Measurements from ENCODE around the gene STK11IP. TPM values are rescaled to one million over a fixed set of nuclear protein-coding genes. Genes with fewer than 3 reads are reported as not detected.

STK11IP gene
- total RNA-seq, 1 experiment from 2014 or later, result 11.7 TPM

- no peak overlapping the region for H3K4me3 ChIP-seq
- H3K27me3 ChIP-seq (replicated peaks), result peaks cover 9% of the 10 kb centered on the region
- H3K9me3 ChIP-seq (replicated peaks), result no peaks in the 10 kb centered on the region
These were observed 16.3 kb upstream of the STK11IP start for GRCh38 chr2:219581346-219581745.

GRCh38 chr2:219591091-219591490, 6.6 kb upstream of the STK11IP start:
- no peaks in the 10 kb centered on the region for H3K36me3 ChIP-seq
- H3K4me1 ChIP-seq (replicated peaks), result peaks cover 7% of the 10 kb centered on the region
- peaks cover 9% of the 10 kb centered on the region; the same call in 1 of the 2 replicates for H3K27me3 ChIP-seq (replicated peaks)
- no peak overlapping the region for H3K27ac ChIP-seq
- H3K9me3 ChIP-seq (replicated peaks), result no peaks in the 10 kb centered on the region; the same call in 1 of the 2 replicates
- no peak overlapping the region for H3K4me3 ChIP-seq
- DNase-seq (ENCODE audit: low read depth in 1 of 2, low spot score in 2 of 2), result no peak

More at GRCh38 chr2:219581346-219581745, 16.3 kb upstream of the STK11IP start:
- Histone ChIP-seq H3K27ac (no peak overlapping the region), H3K4me1 (replicated peaks) (no peaks in the 10 kb centered on the region), H3K36me3 (no peaks in the 10 kb centered on the region)
- no peak for DNase-seq (ENCODE audit: low read depth in 1 of 2, low spot score in 2 of 2)

- no peak for DNase-seq (ENCODE audit: low read depth in 1 of 2, low spot score in 2 of 2)
- no peak overlapping the region for H3K27ac ChIP-seq
These were observed 4.9 kb upstream of the STK11IP start for GRCh38 chr2:219592736-219593135.

GRCh38 chr2:219593154-219593553, 4.5 kb upstream of the STK11IP start:
- no peak for DNase-seq (ENCODE audit: low read depth in 1 of 2, low spot score in 2 of 2)
- Histone ChIP-seq H3K27ac (no peak overlapping the region), H3K4me3 (no peak overlapping the region), H3K4me1 (replicated peaks) (peaks cover 19% of the 10 kb centered on the region), H3K27me3 (replicated peaks) (no peaks in the 10 kb centered on the region), H3K9me3 (replicated peaks) (no peaks in the 10 kb centered on the region; the same call in 1 of the 2 replicates), H3K36me3 (no peaks in the 10 kb centered on the region)

More at GRCh38 chr2:219592736-219593135, 4.9 kb upstream of the STK11IP start:
- Histone ChIP-seq H3K36me3 (no peaks in the 10 kb centered on the region), H3K4me3 (no peak overlapping the region), H3K9me3 (replicated peaks) (no peaks in the 10 kb centered on the region; the same call in 1 of the 2 replicates), H3K27me3 (replicated peaks) (no peaks in the 10 kb centered on the region), H3K4me1 (replicated peaks) (peaks cover 18% of the 10 kb centered on the region)

GRCh38 chr2:219595256-219595655, 2.4 kb upstream of the STK11IP start:
- Histone ChIP-seq H3K4me1 (replicated peaks) (peaks cover 25% of the 10 kb centered on the region), H3K9me3 (replicated peaks) (no peaks in the 10 kb centered on the region; the same call in 1 of the 2 replicates), H3K36me3 (no peaks in the 10 kb centered on the region), H3K27ac (no peak overlapping the region), H3K27me3 (replicated peaks) (no peaks in the 10 kb centered on the region), H3K4me3 (no peak overlapping the region)
- no peak for DNase-seq (ENCODE audit: low read depth in 1 of 2, low spot score in 2 of 2)

GRCh38 chr2:219596954-219597551, 604 bp upstream of the STK11IP start:
- no peak for DNase-seq (ENCODE audit: low read depth in 1 of 2, low spot score in 2 of 2)
- Histone ChIP-seq H3K4me3 (peak overlapping the region; percentile 63), H3K9me3 (replicated peaks) (no peaks in the 10 kb centered on the region), H3K36me3 (0 out of 2 replicates have a peak, but pooled peaks cover 2% of the 10 kb centered on the region), H3K27me3 (replicated peaks) (no peaks in the 10 kb centered on the region), H3K4me1 (replicated peaks) (peaks cover 25% of the 10 kb centered on the region), H3K27ac (peak overlapping the region; percentile 78)

- Histone ChIP-seq H3K4me3 (peak overlapping the region; percentile 63), H3K4me1 (replicated peaks) (peaks cover 25% of the 10 kb centered on the region), H3K27me3 (replicated peaks) (no peaks in the 10 kb centered on the region), H3K27ac (peak overlapping the region; percentile 78), H3K9me3 (replicated peaks) (no peaks in the 10 kb centered on the region), H3K36me3 (peaks cover 2% of the 10 kb centered on the region; the same call in 1 of the 2 replicates)
- DNase-seq (ENCODE audit: low read depth in 1 of 2, low spot score in 2 of 2), result no peak
These were observed 836 bp downstream of the STK11IP start for GRCh38 chr2:219598308-219599078.

GRCh38 chr2:219603771-219604170, 6.1 kb downstream of the STK11IP start:
- Histone ChIP-seq H3K4me1 (replicated peaks) (no peaks in the 10 kb centered on the region; the same call in 1 of the 2 replicates), H3K27me3 (replicated peaks) (no peaks in the 10 kb centered on the region), H3K9me3 (replicated peaks) (no peaks in the 10 kb centered on the region), H3K4me3 (no peak overlapping the region), H3K36me3 (peaks cover 34% of the 10 kb centered on the region), H3K27ac (no peak overlapping the region)
- DNase-seq (ENCODE audit: low read depth in 1 of 2, low spot score in 2 of 2), result no peak

- Histone ChIP-seq H3K4me1 (replicated peaks) (no peaks in the 10 kb centered on the region), H3K27ac (no peak overlapping the region), H3K27me3 (replicated peaks) (no peaks in the 10 kb centered on the region), H3K36me3 (peaks cover 39% of the 10 kb centered on the region), H3K4me3 (no peak overlapping the region), H3K9me3 (replicated peaks) (no peaks in the 10 kb centered on the region)
- DNase-seq (ENCODE audit: low read depth in 1 of 2, low spot score in 2 of 2), result no peak
These were observed 7.9 kb downstream of the STK11IP start for GRCh38 chr2:219605607-219605954.

GRCh38 chr2:219607931-219608330, 10.3 kb downstream of the STK11IP start:
- no peaks in the 10 kb centered on the region for H3K4me1 ChIP-seq (replicated peaks)
- no peak overlapping the region for H3K27ac ChIP-seq
- peaks cover 45% of the 10 kb centered on the region for H3K36me3 ChIP-seq
- H3K9me3 ChIP-seq (replicated peaks), result no peaks in the 10 kb centered on the region
- H3K4me3 ChIP-seq, result no peak overlapping the region
- no peak for DNase-seq (ENCODE audit: low read depth in 1 of 2, low spot score in 2 of 2)
- H3K27me3 ChIP-seq (replicated peaks), result no peaks in the 10 kb centered on the region

GRCh38 chr2:219608399-219608964, 10.8 kb downstream of the STK11IP start:
- Histone ChIP-seq H3K4me3 (no peak overlapping the region), H3K27ac (no peak overlapping the region), H3K9me3 (replicated peaks) (no peaks in the 10 kb centered on the region), H3K4me1 (replicated peaks) (no peaks in the 10 kb centered on the region), H3K27me3 (replicated peaks) (no peaks in the 10 kb centered on the region), H3K36me3 (peaks cover 45% of the 10 kb centered on the region)
- DNase-seq (ENCODE audit: low read depth in 1 of 2, low spot score in 2 of 2), result no peak

GRCh38 chr2:219609149-219609750, 11.6 kb downstream of the STK11IP start:
- H3K4me3 ChIP-seq, result no peak overlapping the region
- no peaks in the 10 kb centered on the region for H3K27me3 ChIP-seq (replicated peaks)
- DNase-seq (ENCODE audit: low read depth in 1 of 2, low spot score in 2 of 2), result no peak
- H3K27ac ChIP-seq, result no peak overlapping the region
- peaks cover 42% of the 10 kb centered on the region for H3K36me3 ChIP-seq
- H3K4me1 ChIP-seq (replicated peaks), result no peaks in the 10 kb centered on the region
- no peaks in the 10 kb centered on the region for H3K9me3 ChIP-seq (replicated peaks)

GRCh38 chr2:219611306-219611705, 13.6 kb downstream of the STK11IP start:
- H3K9me3 ChIP-seq (replicated peaks), result no peaks in the 10 kb centered on the region
- no peaks in the 10 kb centered on the region for H3K4me1 ChIP-seq (replicated peaks)
- no peak overlapping the region for H3K4me3 ChIP-seq
- DNase-seq (ENCODE audit: low read depth in 1 of 2, low spot score in 2 of 2), result no peak
- peaks cover 34% of the 10 kb centered on the region for H3K36me3 ChIP-seq
- H3K27me3 ChIP-seq (replicated peaks), result no peaks in the 10 kb centered on the region
- no peak overlapping the region for H3K27ac ChIP-seq

All from SJSA1 (cell line).